OCI-LY3 (cell line): Measurements from ENCODE around the gene ZSCAN12.

ENCODE experiments used
- EZH2phosphoT487 ChIP-seq: fragments of 200-600 bp; shearing (Covaris generic); IDR thresholded peaks from 2 replicates; pipeline ENCODE4 v1.6.1; 2018; ENCODE audit warnings: antibody characterized with exemption, mixed run types, low read depth
- TF ChIP-seq, protein P1 (sequence below): fragments of 200-600, 300-600 bp; sonication (generic); IDR thresholded peaks from 2 replicates; pipeline ENCODE4 v1.5.1; 2014; ENCODE audit warnings: antibody characterized with exemption, low read length, low read depth

DNA sequence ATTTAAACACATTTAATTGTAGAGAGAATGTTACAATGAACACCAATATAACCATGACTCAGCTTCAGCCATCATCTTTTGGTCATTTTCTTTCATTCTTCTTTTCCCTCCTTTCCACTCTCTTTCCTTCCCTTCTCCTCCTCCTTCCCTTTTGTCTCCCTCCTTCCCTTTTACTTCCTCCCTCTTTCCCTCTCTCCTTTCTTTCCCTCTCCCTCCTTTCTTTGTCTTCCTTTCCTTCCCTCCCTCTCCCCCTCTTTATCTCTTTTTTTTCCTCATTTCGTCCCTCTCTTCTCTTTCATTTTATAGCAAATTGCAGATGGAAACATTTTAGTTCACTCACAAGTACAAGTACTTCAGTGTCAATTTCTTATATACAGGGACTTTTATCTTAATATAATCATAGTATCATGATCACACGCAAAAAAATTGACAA is 48.0 kb downstream of the ZSCAN12 start:
- TF ChIP-seq, protein P1, sequence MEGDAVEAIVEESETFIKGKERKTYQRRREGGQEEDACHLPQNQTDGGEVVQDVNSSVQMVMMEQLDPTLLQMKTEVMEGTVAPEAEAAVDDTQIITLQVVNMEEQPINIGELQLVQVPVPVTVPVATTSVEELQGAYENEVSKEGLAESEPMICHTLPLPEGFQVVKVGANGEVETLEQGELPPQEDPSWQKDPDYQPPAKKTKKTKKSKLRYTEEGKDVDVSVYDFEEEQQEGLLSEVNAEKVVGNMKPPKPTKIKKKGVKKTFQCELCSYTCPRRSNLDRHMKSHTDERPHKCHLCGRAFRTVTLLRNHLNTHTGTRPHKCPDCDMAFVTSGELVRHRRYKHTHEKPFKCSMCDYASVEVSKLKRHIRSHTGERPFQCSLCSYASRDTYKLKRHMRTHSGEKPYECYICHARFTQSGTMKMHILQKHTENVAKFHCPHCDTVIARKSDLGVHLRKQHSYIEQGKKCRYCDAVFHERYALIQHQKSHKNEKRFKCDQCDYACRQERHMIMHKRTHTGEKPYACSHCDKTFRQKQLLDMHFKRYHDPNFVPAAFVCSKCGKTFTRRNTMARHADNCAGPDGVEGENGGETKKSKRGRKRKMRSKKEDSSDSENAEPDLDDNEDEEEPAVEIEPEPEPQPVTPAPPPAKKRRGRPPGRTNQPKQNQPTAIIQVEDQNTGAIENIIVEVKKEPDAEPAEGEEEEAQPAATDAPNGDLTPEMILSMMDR = no peak
- no peak for TF ChIP-seq EZH2phosphoT487
